ENCODE measurements around the gene PDE4D.
A peak's percentile ranks its signal among the peaks of the same experiment; 100 is the strongest.

The PDE4D gene

DNA sequence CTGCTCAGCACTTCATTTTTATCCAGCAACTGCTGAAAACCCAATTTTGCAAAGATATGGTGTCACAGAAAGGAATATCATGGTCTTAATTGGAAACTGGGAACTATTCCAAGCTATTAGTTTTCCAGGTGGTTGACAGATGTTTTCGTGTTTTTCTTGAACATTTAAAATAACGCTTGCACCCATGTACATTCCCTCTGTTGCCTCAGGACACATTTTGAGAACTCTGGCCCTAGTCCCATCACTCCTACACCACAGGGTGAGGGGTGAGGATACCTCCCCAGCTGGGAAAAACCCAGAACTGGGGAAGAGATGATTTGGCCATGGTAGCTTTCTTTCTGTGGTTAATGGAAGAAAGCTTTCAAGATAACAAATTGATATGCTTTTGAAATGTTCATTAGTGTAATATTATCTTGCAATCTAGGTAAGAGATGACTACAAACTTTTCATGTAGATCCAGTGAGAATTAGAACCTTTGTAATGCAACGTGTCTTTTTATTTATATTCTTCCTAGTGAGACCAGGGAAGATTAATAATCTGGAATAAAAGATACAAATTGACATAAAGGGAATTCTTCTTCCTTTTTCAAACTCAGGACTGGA is 683.7 kb downstream of the PDE4D start:
- DNase-seq (ENCODE audit: low spot score), result no peak

DNA sequence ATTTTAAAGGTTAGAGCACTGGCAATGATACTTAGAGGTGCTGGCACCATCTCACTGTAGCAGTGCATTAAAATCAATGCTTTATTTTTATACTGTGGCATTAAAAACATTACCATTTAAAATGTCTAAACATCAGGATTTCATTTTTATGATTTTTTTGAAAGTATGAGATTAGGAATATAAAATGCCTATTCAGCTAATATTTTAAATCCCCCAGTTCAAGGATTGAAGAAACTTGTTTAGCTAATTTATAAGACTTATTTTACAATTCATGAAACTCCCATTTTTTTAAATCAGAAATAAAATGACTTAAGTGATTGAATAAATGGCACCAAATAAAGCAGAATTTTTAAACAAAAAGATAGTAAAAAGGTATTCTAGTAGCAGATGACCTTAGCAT is 685.1 kb downstream of the PDE4D start:
- DNase-seq (ENCODE audit: low spot score), result no peak

DNA sequence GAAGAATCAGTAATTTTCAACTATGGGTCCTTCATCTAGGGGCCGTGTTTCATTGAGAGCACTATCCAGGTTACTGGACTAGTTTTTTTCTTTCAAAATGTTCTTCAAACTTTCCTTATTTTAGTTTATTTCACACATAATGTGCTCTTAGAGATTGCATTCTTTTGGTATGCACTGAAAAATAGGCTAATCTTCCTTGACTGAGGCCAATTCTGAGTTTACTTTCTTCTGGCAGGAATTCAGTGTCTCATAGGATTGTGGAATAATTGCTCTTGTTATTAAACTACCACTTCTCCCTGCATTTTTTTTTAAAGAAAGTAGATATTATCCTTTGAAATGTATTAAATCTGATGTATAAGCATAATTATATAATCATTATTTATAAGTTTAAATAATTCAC is 686.1 kb downstream of the PDE4D start:
- no peak for DNase-seq (ENCODE audit: low spot score)

DNA sequence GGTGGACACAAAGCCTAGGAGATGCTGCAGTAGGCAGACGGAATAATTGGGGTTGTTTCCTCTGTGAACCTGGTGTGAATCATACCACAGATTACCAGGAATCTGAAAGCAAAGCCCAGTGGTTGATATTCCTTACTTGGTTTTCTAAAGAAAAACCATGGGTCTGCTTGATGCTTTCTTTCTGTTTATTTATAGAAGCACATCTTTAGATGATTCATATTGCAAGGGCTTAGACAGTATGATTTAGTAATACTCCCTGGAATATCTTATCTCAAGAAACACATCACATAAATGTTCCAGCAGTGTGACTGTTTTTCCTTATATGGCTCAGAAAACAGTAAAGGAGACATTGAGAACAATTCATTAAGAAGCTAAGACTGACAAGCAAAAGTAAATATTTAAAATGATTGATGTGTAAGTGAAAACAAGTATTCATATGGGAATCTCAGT is 687.4 kb downstream of the PDE4D start:
- DNase-seq (ENCODE audit: low spot score), result no peak

DNA sequence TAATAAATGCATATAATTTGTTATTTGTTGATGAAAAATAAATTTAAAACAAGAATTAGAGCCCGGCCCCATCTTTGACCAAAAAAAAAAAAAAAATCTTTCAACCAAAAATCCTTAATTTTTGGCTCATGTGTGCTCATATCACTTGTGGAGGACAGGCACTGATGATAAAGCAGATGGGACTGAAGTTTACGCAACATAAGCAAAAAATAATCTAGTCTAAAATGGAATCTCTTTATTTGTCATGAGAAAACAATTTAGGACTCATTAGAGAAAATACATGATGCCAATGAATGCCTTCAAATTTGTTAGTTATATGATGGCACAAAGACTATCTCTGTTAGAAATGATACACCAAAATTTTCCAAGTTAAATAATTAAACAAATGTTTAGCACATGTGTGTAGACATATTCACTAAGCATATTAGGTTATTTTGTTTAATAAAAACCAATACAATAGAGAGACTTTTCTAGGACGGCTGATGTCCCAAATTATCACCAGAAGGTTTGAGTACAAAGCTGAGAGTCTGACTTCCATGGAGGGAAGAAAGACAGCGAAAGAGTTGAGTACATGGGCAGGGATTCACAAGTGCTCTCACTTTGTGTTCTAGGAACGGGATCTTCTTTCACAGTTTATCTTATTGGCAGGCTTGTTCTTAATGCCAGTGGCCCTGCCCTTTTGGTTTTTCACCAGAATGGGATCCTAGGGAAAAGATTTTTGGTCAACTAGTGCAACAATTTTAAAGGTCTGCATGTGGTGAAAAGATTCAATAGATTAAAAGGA is 689.2 kb downstream of the PDE4D start:
- no peak for DNase-seq (ENCODE audit: low spot score)

DNA sequence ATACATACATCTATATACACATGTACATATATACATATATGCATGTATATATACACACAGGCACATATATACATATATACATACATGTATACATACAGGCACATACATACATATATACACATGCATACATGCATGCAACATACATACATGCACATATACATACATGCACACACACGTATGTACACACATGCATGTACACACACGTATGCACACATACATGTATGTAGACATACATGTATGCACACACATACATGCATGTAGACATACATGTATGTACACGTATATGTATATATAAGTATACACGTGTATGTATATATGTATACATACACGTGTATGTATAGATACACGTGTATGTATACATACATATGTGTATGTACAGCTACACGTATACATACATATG is 693.7 kb downstream of the PDE4D start:
- DNase-seq (ENCODE audit: low spot score), result no peak

DNA sequence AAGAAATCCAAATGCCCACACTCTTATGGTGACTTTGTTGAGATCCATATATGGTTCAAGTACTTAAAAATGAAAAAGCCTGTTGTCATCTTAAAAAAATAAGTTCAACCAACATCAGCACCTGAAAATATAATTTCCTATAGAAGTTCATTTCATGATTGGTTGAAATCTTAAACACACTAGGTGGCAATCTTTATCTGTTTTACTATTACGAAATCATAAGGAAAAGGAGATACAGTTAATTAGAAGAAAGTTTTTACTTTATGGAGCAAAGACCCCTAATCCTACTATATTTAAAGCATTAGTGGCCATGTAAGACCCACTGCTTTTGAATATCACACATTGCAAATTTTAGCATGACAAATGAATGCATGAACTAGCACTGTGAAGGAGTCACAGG is 694.7 kb downstream of the PDE4D start:
- no peak for DNase-seq (ENCODE audit: low spot score)

DNA sequence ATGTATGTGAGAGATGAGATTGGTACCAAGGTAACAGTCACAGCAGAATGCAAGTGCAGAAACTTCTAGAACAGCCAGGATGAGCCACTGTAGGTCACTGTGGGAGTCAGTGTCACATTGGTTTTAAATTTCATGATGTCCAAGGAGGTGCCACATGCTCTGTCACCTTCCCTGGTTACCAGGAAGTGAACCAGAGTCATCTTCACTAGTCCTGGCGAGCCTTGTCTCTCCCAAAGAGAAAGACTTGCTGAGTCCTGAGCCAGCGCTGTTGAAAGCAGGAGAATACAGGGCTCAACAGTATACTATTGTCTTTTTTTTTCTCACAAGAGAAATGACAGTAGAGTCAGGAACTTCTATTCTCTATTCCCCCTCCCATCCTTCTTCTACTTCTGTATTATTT is 695.2 kb downstream of the PDE4D start:
- DNase-seq (ENCODE audit: low spot score), result no peak

DNA sequence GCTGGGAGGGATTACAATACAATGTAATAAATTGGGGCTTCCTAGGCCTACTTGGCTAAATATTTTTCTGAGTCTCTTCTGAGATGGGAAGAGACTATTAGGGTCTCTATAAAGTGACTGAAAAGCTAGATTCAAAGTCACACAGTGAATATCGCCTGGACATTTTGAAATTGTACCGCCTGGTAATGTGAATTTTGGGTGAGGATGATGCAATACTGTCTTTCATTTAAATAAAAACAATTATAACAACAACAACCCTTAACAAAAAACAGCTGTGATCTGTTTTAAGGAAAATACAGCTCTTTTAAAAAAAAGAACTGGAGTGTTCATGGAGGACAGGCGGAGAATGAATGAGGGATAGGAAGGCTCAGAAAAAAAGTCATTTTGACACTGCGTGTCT is 695.6 kb downstream of the PDE4D start:
- DNase-seq (ENCODE audit: low spot score), result no peak

DNA sequence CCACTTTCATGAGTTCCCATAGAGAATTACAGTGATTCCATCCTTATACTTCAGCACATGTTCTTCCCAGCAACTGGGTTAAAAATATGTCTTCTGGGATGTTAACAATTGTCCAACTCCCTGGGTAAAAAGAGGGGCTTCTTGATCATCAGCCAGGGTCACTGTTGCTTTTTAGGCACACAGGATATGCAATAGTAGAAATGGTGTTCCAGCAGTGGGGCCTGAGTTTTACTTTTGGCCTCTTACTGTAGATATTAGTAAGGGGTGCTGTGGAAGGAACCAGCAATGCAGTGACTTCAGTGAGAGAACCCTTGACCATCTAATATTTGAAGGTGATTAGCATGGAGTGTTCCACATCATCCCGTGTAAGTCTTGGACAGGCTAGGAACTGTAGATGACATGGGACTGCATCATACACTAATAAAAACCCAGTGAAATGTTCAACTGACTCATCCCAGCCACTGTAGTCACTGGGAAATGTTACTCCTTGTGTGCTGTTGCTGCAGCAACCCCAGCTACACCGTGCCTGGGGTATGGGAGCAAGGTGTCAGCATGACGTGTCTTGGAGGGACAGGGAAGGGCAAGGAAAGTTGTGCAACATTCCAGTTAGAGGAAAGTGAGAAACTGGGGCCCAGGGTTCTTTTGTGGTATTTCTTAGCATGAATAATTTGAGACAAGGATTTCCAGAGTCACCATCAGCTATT is 699.8 kb downstream of the PDE4D start:
- no peak for DNase-seq (ENCODE audit: low spot score)

DNA sequence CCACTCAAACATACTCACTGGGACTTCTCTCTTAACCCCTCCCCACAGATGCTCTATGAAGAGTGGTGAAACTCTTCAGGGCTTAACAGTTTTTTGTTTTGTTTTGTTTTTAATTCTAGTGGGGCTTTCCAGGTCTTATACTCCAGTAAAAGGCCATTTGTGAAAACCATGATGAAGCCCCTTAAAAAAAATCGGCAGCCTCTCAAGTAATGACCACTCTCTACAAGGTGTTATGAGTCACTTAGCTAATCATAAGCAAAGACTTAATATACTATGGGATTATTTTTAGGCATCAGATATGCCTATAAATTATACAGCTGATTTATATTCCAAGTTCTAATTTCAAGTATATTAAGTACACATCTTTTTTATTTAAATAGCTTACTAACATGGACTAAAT is 702.8 kb downstream of the PDE4D start:
- DNase-seq (ENCODE audit: low spot score), result no peak

DNA sequence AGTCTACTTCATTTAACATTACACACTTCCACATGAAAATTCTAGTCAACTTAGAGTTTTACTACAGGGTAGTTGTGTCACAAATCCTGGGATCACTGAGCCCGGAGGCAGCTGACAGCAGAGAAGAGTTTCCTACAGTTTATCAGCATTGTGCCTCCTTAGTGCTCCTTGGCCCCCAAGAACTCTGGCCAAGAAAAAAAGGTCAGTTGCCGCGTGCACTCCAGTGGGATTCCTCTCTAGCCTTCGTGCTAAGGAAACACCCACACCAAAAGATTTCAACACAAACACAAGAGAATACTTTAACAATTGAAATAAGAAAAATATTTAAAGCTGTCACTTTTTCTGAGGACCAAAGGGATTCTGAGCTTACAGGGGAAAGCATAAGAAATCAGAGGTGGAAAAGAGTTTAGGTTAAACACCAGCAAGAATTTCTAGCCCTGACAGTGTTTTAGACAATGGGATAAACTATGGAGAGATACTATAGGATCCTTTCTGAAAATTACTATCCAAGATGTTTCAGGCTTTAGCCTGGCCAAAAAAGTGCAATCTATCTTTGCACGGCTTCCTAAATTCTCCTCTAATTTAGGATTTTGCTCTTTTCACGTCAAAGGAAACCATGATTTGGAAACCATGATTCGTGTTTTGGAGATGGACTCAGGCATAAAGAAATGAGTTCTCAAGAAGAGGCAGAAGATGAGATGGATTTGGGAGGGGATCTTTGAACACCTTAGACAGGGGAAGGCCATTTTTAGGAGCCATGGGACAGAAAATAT is 703.9 kb downstream of the PDE4D start:
- no peak for DNase-seq (ENCODE audit: low spot score)

DNA sequence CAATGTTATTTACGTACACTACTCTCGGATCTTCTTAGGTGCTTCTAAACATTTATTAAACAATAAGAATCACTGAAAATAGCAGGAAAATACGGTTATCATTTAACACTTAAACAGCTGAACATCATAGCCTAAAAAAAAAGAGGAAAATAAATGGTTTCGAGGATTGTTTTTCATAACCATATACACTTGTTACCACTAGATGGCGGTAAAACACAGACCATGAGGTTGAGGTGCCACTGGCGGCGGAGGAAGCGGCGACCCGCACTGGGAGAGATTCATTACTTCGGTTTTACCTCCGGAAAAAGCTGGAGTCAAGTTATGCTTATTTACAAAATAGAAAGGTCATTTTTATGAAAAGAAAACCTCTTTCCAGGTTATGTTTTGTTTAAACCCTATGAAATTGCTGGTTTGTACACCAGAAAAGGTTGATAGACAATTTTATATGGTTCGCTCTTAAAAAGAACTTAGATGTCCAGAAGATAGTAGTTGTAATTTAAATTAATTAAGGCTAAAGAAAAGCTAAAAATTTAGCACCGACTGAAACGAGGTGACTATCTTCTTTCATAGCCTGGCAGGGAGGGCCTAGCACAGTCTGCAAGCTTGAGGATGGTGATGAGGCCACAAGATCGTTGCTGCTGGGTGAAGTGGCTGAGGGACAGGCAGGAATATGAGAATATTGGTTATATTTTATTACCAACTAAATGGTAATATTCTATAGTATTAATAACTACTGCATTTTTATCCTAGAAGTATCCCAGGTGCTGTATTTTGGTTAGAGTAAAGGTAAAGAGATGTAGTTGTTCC is 704.9 kb downstream of the PDE4D start:
- DNase-seq (ENCODE audit: low spot score), result peak; percentile 65

DNA sequence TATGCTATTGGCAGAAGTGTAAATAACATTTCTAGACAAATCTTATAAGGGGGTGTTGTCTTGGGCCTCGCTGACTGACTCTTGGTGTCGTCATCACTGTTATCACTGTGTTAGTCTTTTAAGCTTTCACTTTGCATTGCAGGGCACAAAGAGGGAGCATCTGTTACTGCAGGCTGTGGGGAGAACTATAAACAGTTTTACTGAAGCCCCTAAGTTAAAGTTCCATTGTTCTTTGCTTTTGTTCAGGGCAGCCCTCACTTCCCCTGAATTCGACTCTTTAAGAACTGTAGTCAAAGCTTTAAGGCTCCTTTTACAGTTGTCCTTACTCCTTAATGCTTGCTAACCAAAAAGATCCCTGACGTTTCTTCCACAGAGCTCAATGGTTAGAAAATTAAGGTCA is 705.7 kb downstream of the PDE4D start:
- DNase-seq (ENCODE audit: low spot score), result no peak

DNA sequence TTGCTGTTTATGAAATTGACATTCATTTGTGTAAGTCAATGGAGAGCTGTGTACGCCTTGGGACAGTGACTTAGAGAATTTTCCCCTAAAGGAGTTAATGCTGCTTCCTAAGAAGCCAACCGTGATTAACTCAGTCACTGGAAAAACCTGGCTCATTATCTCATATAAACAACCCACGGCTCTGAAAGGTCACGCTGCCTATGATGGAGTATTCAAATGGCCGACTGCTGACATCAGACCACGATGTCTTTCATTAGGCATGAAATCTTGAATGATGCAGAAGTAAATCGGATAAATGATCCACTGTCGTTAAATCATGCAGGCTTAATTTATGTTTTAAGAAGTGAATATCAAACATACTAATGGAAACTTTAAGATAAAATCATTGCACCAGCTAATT is 706.9 kb downstream of the PDE4D start:
- DNase-seq (ENCODE audit: low spot score), result no peak

DNA sequence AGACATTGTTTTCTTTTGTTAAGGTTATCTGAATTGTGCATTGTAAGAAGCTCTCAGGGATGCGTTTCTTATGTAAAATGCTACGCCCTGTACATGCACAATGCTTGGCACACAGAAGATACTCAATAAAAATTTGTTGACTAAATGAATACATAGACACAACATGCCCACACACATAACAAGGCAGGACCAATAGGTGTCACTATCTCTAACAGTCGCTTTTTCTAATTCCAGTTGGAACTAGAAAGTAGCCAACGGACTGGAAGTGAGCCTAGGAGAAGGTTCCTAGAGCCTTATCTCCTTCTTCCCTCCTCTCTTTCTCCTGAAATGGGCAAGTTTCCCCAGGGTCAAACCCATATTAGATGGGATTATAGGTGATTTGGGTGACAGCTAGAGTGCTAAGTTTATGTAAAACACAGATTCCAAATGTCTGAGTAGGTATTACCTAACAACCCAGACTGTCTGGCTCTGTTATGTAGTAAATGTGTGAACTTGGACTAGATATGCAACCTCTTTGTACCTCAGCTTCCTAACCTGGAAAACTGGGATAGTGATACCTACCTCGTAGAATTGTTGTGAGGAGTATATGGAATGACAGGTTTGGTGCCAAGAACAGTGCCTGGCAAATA is 707.7 kb downstream of the PDE4D start:
- DNase-seq (ENCODE audit: low spot score), result no peak

DNA sequence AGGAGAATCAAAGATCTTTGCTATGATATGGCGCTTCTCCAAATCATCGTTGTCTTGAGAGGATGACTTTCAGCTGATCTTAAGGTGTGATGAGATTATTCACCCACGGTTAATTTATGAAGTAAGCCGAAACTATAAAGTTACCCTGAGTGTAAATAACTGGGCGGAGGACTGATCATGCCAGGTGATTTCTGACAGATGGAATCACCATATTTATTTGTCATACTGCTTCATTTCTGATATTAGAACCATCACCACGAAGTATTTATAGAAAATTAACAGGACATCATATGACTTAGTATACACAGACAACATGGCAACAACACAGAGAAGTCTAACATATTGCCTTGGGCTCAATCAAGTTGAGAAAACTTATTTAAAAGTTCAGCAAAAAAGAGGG is 708.8 kb downstream of the PDE4D start:
- no peak for DNase-seq (ENCODE audit: low spot score)

DNA sequence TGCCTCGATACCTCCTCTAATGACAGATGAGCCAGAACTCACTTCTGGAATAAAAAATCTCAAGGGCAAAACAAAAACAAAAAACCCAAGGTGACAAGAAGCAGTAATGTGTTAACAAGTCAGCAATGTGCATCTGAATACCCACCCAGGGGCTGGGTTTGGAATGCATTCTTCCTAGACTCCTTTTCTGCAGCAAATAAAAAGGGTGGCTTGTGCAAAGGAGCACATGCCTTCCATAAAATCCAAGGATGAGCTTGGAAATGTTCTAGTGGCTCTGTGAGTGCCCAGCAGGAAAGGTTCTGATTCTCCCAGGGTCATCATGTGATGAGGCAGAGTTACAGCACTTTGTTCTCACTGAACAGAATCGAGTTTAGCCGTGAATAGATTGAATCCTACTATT is 710.8 kb downstream of the PDE4D start:
- no peak for DNase-seq (ENCODE audit: low spot score)

DNA sequence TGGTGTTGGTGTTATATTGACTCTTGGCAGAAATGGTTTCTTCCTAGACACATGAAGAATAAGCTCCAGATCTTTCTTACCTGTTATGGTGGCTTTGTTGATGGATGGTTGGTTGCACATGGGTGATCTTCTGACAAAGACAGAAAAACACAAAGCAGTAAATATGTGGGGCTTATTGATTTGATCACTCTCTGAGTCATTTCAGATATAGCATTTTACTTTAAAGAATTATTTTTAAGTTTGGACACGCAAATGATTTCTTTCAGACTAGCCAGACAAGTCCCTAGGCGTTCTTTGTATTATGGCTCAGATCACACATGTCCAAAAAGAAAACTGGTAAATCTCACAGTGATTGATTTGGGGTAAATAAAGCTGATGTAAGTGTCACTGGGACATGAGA is 713.0 kb downstream of the PDE4D start:
- no peak for DNase-seq (ENCODE audit: low spot score)

DNA sequence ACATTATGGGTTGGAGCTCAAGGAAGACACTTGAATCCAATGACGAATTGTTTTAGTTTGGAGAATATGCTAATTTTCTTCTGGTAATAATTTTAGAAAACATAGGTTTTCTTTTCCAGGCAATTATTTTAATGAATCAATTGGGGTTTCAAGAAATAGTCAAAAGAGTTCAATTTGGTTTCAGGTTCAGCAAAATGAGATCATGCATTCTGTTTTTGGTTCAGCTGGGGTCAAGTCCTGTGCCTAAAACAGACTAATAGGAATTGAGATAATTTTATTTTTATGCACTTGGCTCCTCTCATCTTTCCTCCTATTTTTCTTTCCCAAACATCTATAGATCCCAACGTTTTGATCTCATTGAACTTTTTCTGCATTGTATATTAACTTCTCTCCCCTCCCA is 713.8 kb downstream of the PDE4D start:
- DNase-seq (ENCODE audit: low spot score), result no peak

DNA sequence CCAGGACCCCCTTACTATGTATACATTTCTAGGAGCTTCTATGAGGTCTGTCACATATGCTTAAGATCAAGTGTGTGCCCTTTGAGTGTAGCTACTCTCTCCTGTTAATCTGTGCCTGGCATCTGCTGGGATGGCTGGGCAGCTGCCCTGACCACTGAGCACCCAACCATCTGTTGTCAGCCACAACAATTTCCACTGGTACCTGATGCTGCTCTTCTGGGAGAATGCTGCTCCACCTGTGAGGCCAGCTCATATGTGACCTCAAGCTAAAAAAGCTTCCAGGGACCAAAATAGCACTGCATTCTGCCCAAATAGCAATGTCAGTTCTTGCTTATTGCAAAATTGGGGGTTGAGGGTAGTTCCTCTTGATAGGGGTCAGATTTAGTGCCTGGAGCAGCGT is 715.0 kb downstream of the PDE4D start:
- no peak for DNase-seq (ENCODE audit: low spot score)

All from hematopoietic multipotent progenitor cell treated with erythropoietin and hydrocortisone succinate and interleukin-3 and kit ligand, for 15 days (in vitro differentiated cells).